Calu3 (cell line): ENCODE results near the gene ZMAT3. TPM values are rescaled to one million over a fixed set of nuclear protein-coding genes. Genes with fewer than 3 reads are reported as not detected.

ENCODE experiments used
- BruUV-seq: library from RNA; stranded (reverse); fragments of 400-500 nt; replicated peaks from 2 replicates; lab custom pipeline; 2021; lab: Mats Ljungman, UMichigan
- CTCF ChIA-PET: fragments of 300-600 bp; sonication (Branson Sonifier 250); formaldehyde crosslinking; loops from one replicate; lab custom pipeline; 2022; ENCODE audit warnings: antibody characterized with exemption; lab: Charles Lee
- DNase-seq: peaks from one replicate; pipeline ENCODE4 v3.0.0; 2022
- H3K27ac Mint-ChIP-seq: one replicate; pipeline ENCODE4 v1.8.0; 2022; ENCODE audit warnings: mixed read lengths; ENCODE audit not compliant: unreplicated experiment
- H3K27me3 Mint-ChIP-seq: one replicate; pipeline ENCODE4 v1.8.0; 2022; ENCODE audit warnings: mixed read lengths; ENCODE audit not compliant: unreplicated experiment
- H3K36me3 Mint-ChIP-seq: one replicate; pipeline ENCODE4 v1.8.0; 2022; ENCODE audit warnings: mild to moderate bottlenecking, moderate library complexity, mixed read lengths; ENCODE audit not compliant: insufficient read depth, unreplicated experiment
- H3K4me1 Mint-ChIP-seq: one replicate; pipeline ENCODE4 v1.8.0; 2022; ENCODE audit warnings: mild to moderate bottlenecking, low read depth, mixed read lengths; ENCODE audit not compliant: unreplicated experiment
- H3K4me3 Mint-ChIP-seq: one replicate; pipeline ENCODE4 v1.8.0; 2022; ENCODE audit warnings: mild to moderate bottlenecking, low read depth, moderate library complexity, mixed read lengths; ENCODE audit not compliant: unreplicated experiment
- H3K9me3 Mint-ChIP-seq: one replicate; pipeline ENCODE4 v1.8.0; 2022; ENCODE audit warnings: low read depth, mixed read lengths; ENCODE audit not compliant: unreplicated experiment
- intact Hi-C: fragments of 100-400 bp; cut with micrococcal nuclease; formaldehyde crosslinking; loops from one replicate; pipeline ENCODE4 v1.10.0; 2022; ENCODE audit not compliant: unreplicated experiment
- total RNA-seq: library from RNA; stranded (reverse); gene quantifications from 2 replicates; pipeline ENCODE4 v1.2.3, GENCODE V29; 2022
- TF ChIP-seq, protein P1 (sequence below): fragments of 200-600 bp; IDR thresholded peaks from one replicate; pipeline ENCODE4 v1.8.0; 2022; ENCODE audit warnings: antibody characterized with exemption; ENCODE audit not compliant: unreplicated experiment

Gene ZMAT3
- total RNA-seq, 1 experiment from 2014 or later = 12.1 TPM

DNA sequence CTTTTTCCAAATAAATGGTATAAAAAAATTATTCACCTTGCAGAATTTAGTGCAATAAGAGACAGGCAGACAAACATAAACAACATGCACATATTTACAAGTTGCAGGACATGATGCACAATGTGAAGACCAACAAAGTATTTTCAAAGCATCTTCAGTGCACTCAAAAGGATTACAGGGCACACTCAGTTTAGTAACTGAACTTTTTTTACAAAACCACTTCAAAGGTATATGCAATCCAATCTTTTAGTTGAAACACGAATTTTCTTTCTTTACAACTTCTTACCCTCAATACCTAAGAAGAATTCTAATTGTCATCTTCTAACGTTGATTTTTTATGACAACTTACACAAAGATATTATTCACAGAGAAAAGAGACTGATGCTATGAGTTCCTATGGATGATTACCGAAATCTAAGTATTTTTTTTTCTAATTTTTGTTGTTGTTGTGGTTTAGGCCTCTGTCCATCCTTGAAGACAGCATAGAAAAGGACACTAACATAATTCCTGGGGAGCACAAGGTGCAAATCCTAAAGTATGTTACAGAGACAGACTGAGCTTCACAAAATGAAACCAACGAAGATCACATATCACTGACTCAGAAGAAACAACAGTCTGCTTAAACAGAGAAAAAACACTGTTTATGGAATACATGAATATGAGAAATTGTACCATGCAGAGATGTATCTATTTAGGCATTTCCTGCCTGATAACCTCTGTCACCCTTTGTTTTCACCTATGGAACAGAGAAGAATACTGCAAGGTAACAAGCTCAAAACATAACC, 50.3 kb downstream of the ZMAT3 start:
- CTCF ChIA-PET = no interaction called here
- no peak overlapping the region for H3K27ac Mint-ChIP-seq
- no TSS peak for BruUV-seq
- intact Hi-C loops = no loop called here
- H3K9me3 Mint-ChIP-seq = no peaks in the 10 kb centered on the region
- TF ChIP-seq, protein P1, sequence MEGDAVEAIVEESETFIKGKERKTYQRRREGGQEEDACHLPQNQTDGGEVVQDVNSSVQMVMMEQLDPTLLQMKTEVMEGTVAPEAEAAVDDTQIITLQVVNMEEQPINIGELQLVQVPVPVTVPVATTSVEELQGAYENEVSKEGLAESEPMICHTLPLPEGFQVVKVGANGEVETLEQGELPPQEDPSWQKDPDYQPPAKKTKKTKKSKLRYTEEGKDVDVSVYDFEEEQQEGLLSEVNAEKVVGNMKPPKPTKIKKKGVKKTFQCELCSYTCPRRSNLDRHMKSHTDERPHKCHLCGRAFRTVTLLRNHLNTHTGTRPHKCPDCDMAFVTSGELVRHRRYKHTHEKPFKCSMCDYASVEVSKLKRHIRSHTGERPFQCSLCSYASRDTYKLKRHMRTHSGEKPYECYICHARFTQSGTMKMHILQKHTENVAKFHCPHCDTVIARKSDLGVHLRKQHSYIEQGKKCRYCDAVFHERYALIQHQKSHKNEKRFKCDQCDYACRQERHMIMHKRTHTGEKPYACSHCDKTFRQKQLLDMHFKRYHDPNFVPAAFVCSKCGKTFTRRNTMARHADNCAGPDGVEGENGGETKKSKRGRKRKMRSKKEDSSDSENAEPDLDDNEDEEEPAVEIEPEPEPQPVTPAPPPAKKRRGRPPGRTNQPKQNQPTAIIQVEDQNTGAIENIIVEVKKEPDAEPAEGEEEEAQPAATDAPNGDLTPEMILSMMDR = no peak
- no peak overlapping the region for H3K4me3 Mint-ChIP-seq
- DNase-seq = no peak
- no peaks in the 10 kb centered on the region for H3K27me3 Mint-ChIP-seq
- no peaks in the 10 kb centered on the region for H3K4me1 Mint-ChIP-seq
- no peaks in the 10 kb centered on the region for H3K36me3 Mint-ChIP-seq

DNA sequence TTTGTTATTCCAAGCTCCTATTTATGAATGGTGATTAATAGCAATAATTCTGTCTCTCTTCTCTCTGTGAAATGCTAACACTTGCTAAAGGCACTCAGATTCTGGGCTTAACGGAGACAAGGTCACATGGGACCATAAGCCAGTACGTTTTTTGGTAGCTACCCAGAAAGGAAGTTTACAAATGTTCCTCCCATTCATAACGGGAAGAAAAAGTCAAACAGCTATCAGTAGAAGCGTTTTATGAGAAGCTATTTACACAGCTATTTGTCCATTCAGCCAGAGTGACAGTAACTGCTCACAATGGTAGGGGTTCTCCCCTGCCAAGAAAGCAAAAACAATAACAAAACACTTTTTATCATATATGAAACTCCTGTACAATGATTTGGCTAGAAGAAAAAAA, 51.5 kb downstream of the ZMAT3 start:
- DNase-seq = no peak
- CTCF ChIA-PET = no interaction called here
- TF ChIP-seq, protein P1 = no peak
- Mint-ChIP-seq H3K4me1 (peaks cover 8% of the 10 kb centered on the region), H3K27me3 (no peaks in the 10 kb centered on the region), H3K27ac (no peak overlapping the region), H3K9me3 (no peaks in the 10 kb centered on the region), H3K36me3 (no peaks in the 10 kb centered on the region), H3K4me3 (no peak overlapping the region)
- intact Hi-C loops = no loop called here
- no TSS peak for BruUV-seq

DNA sequence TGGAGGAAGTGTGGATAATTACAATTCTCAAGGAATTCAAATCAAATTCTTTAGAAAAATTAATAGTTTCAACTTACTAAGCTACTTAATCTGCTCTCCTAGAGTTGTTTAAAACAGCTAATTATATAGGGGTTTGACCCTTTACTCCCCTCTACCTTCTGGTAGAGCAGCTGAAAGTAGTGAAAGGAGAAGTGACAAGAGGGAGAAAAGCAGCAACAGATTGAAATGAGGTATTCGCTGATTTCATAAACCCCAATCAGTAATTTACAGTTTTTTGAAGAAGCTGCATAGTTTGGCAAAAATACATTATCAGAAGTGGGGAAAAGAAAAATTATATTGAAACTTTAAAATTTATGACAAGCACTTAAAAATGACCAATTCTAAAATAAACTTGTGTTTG, 52.8 kb downstream of the ZMAT3 start:
- no peaks in the 10 kb centered on the region for H3K9me3 Mint-ChIP-seq
- H3K36me3 Mint-ChIP-seq = no peaks in the 10 kb centered on the region
- intact Hi-C loops = no loop called here
- H3K27ac Mint-ChIP-seq = no peak overlapping the region
- TF ChIP-seq, protein P1 = no peak
- CTCF ChIA-PET = interaction anchor here (0.6 kb wide), 1 partner anchor 64 kb away, joined by 3 read pairs; no protein-coding TSS in a partner anchor
- no TSS peak for BruUV-seq
- H3K4me3 Mint-ChIP-seq = no peak overlapping the region
- no peak for DNase-seq
- no peaks in the 10 kb centered on the region for H3K27me3 Mint-ChIP-seq
- H3K4me1 Mint-ChIP-seq = peaks cover 8% of the 10 kb centered on the region

DNA sequence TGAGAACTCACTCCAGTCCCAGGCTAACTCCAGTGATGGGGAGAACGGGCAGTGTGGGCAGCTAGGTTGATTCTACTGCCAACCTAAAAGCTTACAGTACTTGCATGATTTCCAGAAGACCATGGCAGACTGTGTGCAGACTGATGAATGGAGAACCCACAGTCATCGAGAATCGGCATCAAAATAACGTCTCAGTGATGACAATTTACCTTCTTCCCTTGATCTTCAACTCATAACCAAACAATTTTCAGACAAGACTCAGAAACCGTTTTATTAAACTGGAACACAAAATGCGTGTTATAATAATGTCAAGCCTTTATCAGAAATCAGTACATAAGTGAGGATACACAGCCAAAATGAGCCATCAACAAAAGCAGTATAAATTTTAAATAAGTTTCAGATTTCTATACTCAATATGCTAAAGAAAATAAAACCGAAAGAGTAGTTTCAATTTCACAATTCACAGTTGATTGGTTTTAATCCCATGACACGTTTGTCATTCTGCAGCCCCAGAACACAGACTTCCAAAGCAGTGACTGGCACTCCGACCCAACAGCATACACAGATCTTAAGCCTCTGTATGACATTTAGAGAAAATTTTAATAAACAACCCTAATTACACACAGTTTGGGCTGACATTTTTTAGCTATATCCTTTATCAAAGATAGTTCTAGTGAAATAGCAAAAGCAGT, 54.5 kb downstream of the ZMAT3 start:
- CTCF ChIA-PET = interaction anchor here (0.7 to 1.1 kb wide), 2 partner anchors 193 to 299 kb away, joined by 3 to 4 read pairs; no protein-coding TSS in a partner anchor
- DNase-seq = no peak
- Mint-ChIP-seq H3K4me1 (peaks cover 8% of the 10 kb centered on the region), H3K9me3 (no peaks in the 10 kb centered on the region), H3K4me3 (no peak overlapping the region), H3K27me3 (no peaks in the 10 kb centered on the region), H3K36me3 (no peaks in the 10 kb centered on the region), H3K27ac (no peak overlapping the region)
- intact Hi-C loops = no loop called here
- TF ChIP-seq, protein P1 = no peak
- BruUV-seq = no TSS peak
